ENCODE data around the gene TSPOAP1. TPM values are rescaled to one million over a fixed set of nuclear protein-coding genes. Genes with fewer than 3 reads are reported as not detected.

TSPOAP1 gene
- total RNA-seq, 4 donors from 2014 or later, result 11.4 to 16.3 (median 13.0) TPM

GRCh38 chr17:58330538-58330996, 2.0 kb upstream of the TSPOAP1 start:
- H3K27ac ChIP-seq, result peak overlapping the region in 3 of 4 donors; percentile 67 to 79 (median 76)
- H3K4me1 ChIP-seq, result peaks cover 0 to 17% (median 5%) of the 10 kb centered on the region in 4 donors
- peak overlapping the region; percentile 22 to 56 (median 38) for H3K4me3 ChIP-seq
- DNase-seq (ENCODE audit: low spot score in 2 of 2), result no peak
- peaks cover 0 to 40% of the 10 kb centered on the region in 2 donors for H3K27me3 ChIP-seq
- 76 to 84% methylated on average over 10 of the region's 10 CpGs for WGBS, 2 donors
- TF ChIP-seq POLR2A (IDR thresholded peaks at IDR 0.05), result no peak
- no peak for TF ChIP-seq CTCF (IDR thresholded peaks at IDR 0.05)
- TF ChIP-seq EP300 (IDR thresholded peaks at IDR 0.05), result no peak
- no peaks in the 10 kb centered on the region for H3K9me3 ChIP-seq
- H3K36me3 ChIP-seq, result no peaks in the 10 kb centered on the region

- TF ChIP-seq EP300 (IDR thresholded peaks at IDR 0.05) (no peak), POLR2A (IDR thresholded peaks at IDR 0.05) (no peak), CTCF (IDR thresholded peaks at IDR 0.05) (no peak)
- Histone ChIP-seq H3K27ac (no peak overlapping the region), H3K36me3 (no peaks in the 10 kb centered on the region), H3K27me3 (peaks cover 0 to 46% of the 10 kb centered on the region in 2 donors), H3K9me3 (no peaks in the 10 kb centered on the region), H3K4me3 (peak overlapping the region in 2 of 4 donors; percentile 52 to 56), H3K4me1 (peaks cover 0 to 15% (median 7%) of the 10 kb centered on the region in 4 donors)
- WGBS, 2 donors, result 65% methylated on average over 4 of the region's 4 CpGs
- no peak for DNase-seq (ENCODE audit: low spot score in 2 of 2)
Observed at GRCh38 chr17:58329810-58330537, 1.4 kb upstream of the TSPOAP1 start.

GRCh38 chr17:58329035-58329809, 627 bp upstream of the TSPOAP1 start:
- H3K4me3 ChIP-seq, result peak overlapping the region in 2 of 4 donors; percentile 2 to 15
- no peaks in the 10 kb centered on the region for H3K36me3 ChIP-seq
- DNase-seq (ENCODE audit: low spot score in 2 of 2), result no peak
- H3K9me3 ChIP-seq, result no peaks in the 10 kb centered on the region
- peaks cover 0 to 21% (median 5%) of the 10 kb centered on the region in 4 donors for H3K4me1 ChIP-seq
- 34 to 35% methylated on average over 16 of the region's 16 CpGs for WGBS, 2 donors
- H3K27ac ChIP-seq, result no peak overlapping the region
- H3K27me3 ChIP-seq, result peaks cover 0 to 47% of the 10 kb centered on the region in 2 donors
- TF ChIP-seq EP300 (IDR thresholded peaks at IDR 0.05), result peak in 1 of 2 donors; percentile 27
- TF ChIP-seq CTCF (IDR thresholded peaks at IDR 0.05), result peak in 3 of 5 experiments; percentile 15 to 29 (median 18)
- TF ChIP-seq POLR2A (IDR thresholded peaks at IDR 0.05), result no peak

DNA sequence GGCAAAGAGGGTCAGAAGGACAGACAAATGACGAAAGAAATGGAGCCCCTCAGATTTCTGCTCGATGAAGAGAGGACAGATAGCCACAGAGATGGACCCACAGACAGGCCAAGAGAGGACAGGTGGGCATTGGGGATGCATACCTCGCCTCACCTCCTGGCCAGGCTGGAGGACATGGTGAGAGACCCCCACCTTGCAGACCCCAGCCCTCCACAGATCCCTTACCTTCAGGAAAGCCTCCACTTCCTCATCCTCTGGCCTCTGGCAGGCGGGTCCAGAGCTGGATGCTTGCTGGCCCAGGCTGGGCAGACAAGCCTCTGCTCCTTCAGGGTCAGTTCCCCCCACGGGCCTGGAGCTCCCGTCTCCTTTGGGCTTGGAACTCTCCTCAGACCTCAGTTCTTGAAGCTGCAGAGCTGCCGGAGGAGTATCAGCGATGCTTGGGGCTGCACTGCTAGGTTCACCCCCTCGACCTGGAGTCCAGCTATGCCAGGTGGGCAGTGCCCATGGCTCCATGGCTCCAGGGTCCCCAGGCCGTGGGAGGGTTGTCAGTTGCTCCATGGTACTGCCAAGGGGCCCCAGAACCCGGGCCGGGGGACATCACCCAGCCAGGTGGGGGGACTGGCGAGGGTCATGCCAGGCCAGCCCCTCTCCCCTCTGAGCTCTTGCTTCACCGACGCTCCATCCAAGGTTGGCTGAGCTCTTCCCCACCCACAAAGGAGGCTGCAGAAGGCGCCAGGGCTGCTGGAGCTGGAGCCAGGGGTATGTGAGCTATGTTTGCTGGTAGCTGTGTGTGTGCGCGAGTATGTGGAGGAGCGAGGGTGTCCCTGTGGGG, 1.0 kb downstream of the TSPOAP1 start:
- Histone ChIP-seq H3K36me3 (no peaks in the 10 kb centered on the region), H3K9me3 (no peaks in the 10 kb centered on the region), H3K27ac (no peak overlapping the region), H3K27me3 (peaks cover 0 to 41% of the 10 kb centered on the region in 2 donors), H3K4me3 (no peak overlapping the region), H3K4me1 (peaks cover 0 to 30% (median 2%) of the 10 kb centered on the region in 4 donors)
- WGBS, 2 donors, result 75 to 82% methylated on average over 16 to 19 of the region's 19 CpGs
- TF ChIP-seq CTCF (IDR thresholded peaks at IDR 0.05) (no peak), POLR2A (IDR thresholded peaks at IDR 0.05) (no peak), EP300 (IDR thresholded peaks at IDR 0.05) (no peak)
- no peak for DNase-seq (ENCODE audit: low spot score in 2 of 2)

All from tibial nerve (tissue), 4 donors.